GM19452 (cell line): ENCODE results near the gene NAV2.

ENCODE experiments used
- ATAC-seq: cut with Tn5 transposase; IDR thresholded peaks from one replicate; pipeline ENCODE4 v1.9.1; 2021; ENCODE audit not compliant: unreplicated experiment

The NAV2 gene

DNA sequence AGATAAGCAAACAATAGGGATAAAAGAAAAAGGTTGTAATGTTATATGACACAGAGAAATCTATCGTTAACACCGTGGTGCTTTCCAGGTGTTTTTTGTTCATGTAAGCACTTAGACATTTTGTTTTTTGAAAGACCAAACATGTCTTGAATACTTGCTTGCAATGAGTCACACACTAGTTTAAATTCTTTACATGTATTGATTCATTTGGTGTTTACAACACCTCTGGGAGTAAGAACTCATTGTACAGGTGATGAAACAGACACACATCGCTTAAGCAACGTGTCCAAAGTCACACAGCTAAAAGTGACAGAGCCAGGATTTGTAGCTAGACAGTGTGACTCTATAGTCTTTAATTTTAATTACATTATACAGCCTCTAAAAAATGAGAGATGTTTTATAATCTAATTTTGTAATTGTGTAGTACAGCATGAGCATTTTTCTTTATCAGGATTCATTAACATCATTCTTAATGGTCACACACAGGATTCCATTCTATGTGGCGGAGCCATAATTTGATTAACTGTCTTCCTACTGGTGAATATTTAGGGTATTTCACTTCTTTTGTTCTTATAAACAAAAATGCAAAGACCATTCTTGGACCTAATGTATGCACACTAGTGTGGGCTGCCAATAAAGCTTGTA is 298.8 kb downstream of the NAV2 start:
- no peak for ATAC-seq

GRCh38 chr11:20013346-20014066 is 300.9 kb downstream of the NAV2 start:
- no peak for ATAC-seq

- ATAC-seq: no peak
These were observed 301.4 kb downstream of the NAV2 start for GRCh38 chr11:20014067-20014402.

GRCh38 chr11:20015101-20015500 is 302.5 kb downstream of the NAV2 start:
- no peak for ATAC-seq

DNA sequence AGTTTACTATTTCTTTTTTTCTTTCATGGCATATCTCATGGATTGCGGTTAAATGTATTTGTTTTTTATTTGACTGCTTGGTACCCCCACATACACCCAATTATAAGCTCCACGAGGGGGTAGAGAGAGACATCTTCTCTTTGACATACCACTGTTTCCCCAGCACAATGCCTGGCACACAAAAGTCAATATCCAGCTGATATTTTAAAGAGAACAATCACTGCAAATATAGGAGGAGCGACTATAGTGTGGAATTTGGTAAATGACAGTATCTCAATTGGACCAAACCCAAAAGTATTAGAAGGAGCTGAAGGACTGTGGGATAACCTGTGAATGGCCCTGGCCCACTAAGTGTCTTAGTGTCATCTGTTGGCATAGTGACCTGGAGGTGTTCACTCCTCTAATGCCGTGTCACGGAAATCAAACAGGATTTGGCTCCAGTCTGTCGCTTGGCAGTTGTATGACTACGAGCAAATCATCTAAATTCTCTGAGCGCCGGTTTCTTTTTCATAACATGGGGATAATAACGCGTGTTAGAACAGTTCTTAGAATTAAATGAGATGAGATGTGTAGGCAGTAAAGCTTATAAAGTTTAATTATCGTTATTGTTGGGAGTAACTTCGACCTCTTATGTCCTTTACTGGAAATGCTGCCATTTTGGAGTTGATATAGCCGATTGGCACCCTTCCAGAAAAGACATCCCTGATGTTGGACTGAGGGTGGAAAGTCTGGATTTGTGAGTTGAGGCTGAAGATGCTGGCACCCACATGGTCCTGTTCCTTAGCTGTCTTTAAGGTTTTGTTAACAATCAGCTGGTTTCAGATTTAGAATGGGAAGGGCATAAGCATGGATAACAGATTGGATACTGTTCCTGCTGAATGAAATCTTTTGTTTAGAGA is 303.1 kb downstream of the NAV2 start:
- no peak for ATAC-seq

- ATAC-seq: no peak
These were observed 303.9 kb downstream of the NAV2 start for GRCh38 chr11:20016526-20016925.

GRCh38 chr11:20017320-20017719 is 304.7 kb downstream of the NAV2 start:
- ATAC-seq: no peak

DNA sequence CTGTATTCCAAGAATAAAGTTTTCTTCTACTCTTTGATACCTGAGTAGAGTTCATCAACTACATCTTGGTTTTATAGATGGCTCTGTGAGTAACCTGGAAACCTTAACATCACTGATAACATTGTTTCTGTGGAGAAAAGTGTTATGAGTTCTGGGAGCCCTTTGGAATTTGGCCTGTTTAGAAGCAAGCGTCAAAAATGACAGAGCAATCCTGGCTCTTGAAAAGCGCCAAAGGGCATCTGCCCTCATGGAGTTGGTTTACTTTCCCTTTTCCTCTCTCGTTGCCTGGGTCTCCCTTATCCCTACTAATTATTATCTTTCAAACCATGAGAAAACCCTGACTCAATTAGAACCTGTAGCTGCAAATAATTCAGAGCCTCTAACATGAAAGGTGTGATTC is 307.6 kb downstream of the NAV2 start:
- ATAC-seq: no peak

- ATAC-seq: no peak
These were observed 308.1 kb downstream of the NAV2 start for GRCh38 chr11:20020716-20021115.

GRCh38 chr11:20021212-20021611 is 308.6 kb downstream of the NAV2 start:
- ATAC-seq: no peak

DNA sequence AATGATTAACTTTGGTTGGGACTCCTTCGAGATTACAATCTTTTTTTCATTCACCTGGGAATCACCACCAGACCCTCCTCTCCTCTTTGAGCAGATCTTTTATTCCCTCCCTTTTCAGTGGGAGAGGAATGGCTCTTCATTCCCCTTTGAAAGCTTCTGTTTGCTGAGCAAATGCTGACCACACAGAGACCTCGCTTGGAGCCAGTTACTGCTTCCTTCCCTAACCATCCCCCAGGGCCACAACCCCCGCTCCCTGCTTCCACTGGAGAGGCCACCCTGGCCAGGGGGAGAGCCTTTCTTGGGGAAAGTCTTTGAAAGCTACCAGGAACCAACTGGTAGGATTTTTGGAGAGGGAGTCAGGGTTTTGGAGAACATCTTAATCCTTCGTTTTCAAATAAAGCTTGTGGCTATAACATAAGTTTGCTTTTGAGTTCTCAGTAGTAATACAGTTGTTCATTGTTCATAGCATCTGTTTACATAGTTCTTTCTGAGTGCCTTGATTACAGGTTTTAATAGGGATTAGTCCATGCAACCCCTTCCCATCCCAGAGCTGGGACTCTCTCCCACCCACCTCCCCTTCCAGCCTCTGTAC is 309.2 kb downstream of the NAV2 start:
- no peak for ATAC-seq

DNA sequence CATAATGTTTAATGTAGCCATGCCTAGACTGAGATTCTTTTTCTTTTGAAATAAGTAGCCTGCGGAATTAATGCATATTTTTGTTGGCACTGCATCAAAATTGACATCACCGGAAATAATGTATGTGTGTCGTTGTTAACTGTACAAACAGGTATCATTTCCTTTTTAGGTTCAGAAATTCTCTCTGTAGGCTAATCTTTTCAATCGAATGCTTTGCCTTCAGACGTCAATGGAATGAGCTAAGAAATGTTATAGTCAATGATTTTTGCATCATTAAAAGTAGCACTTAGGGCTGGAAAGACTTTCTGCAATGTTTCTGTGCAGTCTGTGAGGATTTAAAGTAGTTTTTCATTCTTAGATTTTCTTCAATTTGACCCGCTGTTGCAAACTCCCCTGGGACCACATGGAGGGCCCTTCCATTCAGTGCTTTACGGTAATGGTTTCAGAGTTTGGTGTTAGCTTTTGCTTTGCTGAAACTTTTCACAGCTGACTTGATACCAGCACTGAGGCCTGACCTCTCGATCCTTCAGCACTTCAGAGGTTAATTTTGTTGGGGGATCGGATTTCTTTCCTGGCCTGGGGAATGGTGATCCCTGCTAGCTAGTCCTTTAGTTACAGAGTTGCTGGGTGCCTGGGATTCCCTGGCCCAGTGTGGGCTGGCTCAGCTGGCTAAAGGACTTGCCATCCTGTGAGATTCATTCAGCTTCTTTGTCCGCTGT is 309.9 kb downstream of the NAV2 start:
- ATAC-seq: no peak

DNA sequence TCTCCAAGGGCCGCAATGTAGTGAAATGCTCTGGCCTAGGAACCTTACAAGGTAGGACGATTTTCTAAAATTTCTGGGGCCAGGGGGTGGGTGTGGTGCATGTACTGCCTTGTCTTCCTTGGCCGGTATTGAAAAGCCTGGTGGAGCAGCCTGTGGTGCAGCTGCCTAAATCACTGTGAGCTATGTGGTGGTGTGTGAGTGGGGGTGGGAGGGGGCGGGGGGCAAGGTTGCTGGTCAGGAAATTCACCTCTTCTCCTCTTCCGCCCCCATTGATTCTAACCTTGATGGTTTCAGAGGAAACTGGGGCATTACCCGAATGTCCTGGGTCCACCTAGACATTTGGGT is 310.4 kb downstream of the NAV2 start:
- no peak for ATAC-seq

GRCh38 chr11:20024172-20024935 is 311.7 kb downstream of the NAV2 start:
- ATAC-seq: no peak

DNA sequence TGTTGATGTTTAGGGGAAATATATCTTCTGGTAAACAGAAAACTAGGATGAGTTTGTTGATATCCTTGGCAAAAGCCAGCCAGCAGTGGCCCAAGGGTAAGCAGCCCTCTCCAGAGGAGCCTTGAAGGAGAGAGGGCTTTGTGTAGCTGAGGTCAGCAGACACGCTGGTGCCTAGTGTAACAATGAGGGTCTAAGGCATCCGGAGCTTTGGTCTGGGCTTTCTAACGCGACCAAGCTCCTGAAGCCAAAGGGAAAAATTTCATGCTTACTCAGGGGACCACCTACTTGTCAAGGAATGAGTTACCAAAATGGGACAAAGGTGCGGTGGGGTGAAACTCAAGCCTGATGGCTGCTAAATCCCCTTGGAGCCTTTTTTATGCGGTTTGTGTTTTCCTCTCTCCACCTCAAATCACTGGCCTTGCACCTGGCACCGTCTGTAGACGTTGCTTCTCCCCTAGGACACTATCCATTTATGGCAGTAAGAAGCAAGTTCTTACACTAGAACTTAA is 312.7 kb downstream of the NAV2 start:
- no peak for ATAC-seq

- ATAC-seq: no peak
These were observed 314.3 kb downstream of the NAV2 start for GRCh38 chr11:20026629-20027555.

- no peak for ATAC-seq
These were observed 314.9 kb downstream of the NAV2 start for GRCh38 chr11:20027556-20028013.

DNA sequence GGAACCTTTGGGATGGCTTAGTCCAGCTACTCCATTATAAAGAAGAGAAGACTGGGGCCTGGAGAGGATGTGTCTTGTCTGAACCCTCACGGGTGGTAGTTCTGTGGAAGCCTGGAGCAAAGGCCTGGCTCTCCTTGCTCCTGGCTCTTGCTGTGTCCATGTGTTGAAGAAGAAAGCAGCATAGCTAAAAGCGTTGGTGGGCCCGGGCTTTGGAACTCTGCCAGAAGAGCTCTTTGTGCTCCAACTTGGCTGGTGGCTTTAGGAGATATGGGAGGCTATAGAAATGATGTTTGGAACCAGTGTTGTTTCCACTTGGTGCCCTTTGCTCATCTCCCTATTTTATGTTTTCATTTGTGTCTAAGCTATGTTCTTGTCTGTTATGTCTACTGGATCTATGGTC is 316.6 kb downstream of the NAV2 start:
- ATAC-seq: no peak

- ATAC-seq: no peak
These were observed 317.8 kb downstream of the NAV2 start for GRCh38 chr11:20030472-20030871.
